Adrenal gland (tissue), 5 donors: ENCODE data around the gene PAQR6.

Experiments used
- CTCF ChIP-seq, 6 experiments: fragments of 450-650 bp in 4 of 6; fragments of 200-600 bp in 2 of 6; sonication (generic) in 1 of 6; IDR thresholded peaks; 1 replicate in 5 of 6; 2 replicates in 1 of 6; pipeline versions ENCODE4 v1.5.1 to v1.8.0; 2016 to 2021; ENCODE audit warnings: antibody characterized with exemption in 6 of 6, mild to moderate bottlenecking in 2 of 6, moderate library complexity in 1 of 6
- POLR2A ChIP-seq, 2 donors: fragments of 450-650 bp; IDR thresholded peaks; one replicate each; pipeline ENCODE4 v1.6.1; 2017; ENCODE audit warnings: antibody characterized with exemption in 2 of 2, mild to moderate bottlenecking in 2 of 2, moderate library complexity in 1 of 2
- donor health status: DM: no; HTN: no; CAD: no.

GRCh38 chr1:156244126-156244525, 3.7 kb downstream of the PAQR6 start:
- TF ChIP-seq CTCF (IDR thresholded peaks at IDR 0.05) (no peak), POLR2A (IDR thresholded peaks at IDR 0.05) (no peak)
